Loucy (cell line): ENCODE data around the gene GNRH2.
"Not testable (repeated sequence)": the region's sequence is repeated elsewhere in the genome, so short reads cannot be mapped to it uniquely, and the experiment has no call there.

Source experiments
- H2AFZ ChIP-seq: fragments of 200-600 bp; sonication (generic); 2 replicates; pipeline ENCODE4 v1.6.0; 2016; ENCODE audit warnings: antibody characterized with exemption, mild to moderate bottlenecking, low read length, moderate library complexity
- H3F3A ChIP-seq: fragments of 200-600 bp; 2 replicates; pipeline ENCODE4 v1.6.0; 2016; ENCODE audit warnings: antibody characterized with exemption, low read depth, mild to moderate bottlenecking
- H3K27me3 ChIP-seq: fragments of 200-600 bp; sonication (generic); 2 replicates; pipeline ENCODE4 v1.6.1; 2014; ENCODE audit warnings: low read length, mild to moderate bottlenecking; ENCODE audit not compliant: insufficient read depth, poor library complexity, severe bottlenecking
- H3K36me3 ChIP-seq: fragments of 200-600 bp; sonication (generic); 2 replicates; pipeline ENCODE4 v1.6.1; 2016; ENCODE audit warnings: low read length; ENCODE audit not compliant: insufficient read depth
- H3K4me1 ChIP-seq: fragments of 200-600 bp; sonication (generic); 2 replicates; pipeline ENCODE4 v1.5.1; 2014; ENCODE audit warnings: low read length, mild to moderate bottlenecking; ENCODE audit not compliant: insufficient read depth, poor library complexity, severe bottlenecking
- H3K4me2 ChIP-seq: fragments of 200-600 bp; sonication (generic); 2 replicates; pipeline ENCODE4 v1.6.0; 2014; ENCODE audit warnings: antibody characterized with exemption, low read length, low read depth, mild to moderate bottlenecking; ENCODE audit not compliant: poor library complexity, severe bottlenecking
- H3K4me3 ChIP-seq: fragments of 200-600 bp; sonication (generic); 2 replicates; pipeline ENCODE4 v1.5.1; 2014; ENCODE audit warnings: low read length, mild to moderate bottlenecking, mixed read lengths; ENCODE audit not compliant: poor library complexity, severe bottlenecking
- H3K79me2 ChIP-seq: fragments of 200-600 bp; sonication (generic); 2 replicates; pipeline ENCODE4 v1.6.1; 2014; ENCODE audit warnings: low read length; ENCODE audit not compliant: insufficient read depth
- H3K9ac ChIP-seq: fragments of 200-600 bp; sonication (generic); 2 replicates; pipeline ENCODE4 v1.6.0; 2014; ENCODE audit warnings: mild to moderate bottlenecking, low read depth, low read length, moderate library complexity; ENCODE audit not compliant: poor library complexity, severe bottlenecking
- H3K9me2 ChIP-seq: fragments of 200-600 bp; sonication (generic); replicated peaks from 2 replicates; pipeline ENCODE4 v1.6.1; 2016; ENCODE audit warnings: low read depth, low read length, mixed read lengths
- H3K9me3 ChIP-seq: fragments of 200-600 bp; sonication (generic); 2 replicates; pipeline ENCODE4 v1.6.1; 2014; ENCODE audit warnings: mild to moderate bottlenecking, antibody characterized with exemption, low read length, low read depth; ENCODE audit not compliant: insufficient read depth
- H4K20me1 ChIP-seq: fragments of 200-600 bp; sonication (generic); 2 replicates; pipeline ENCODE4 v1.6.0; 2014; ENCODE audit warnings: antibody characterized with exemption, low read length, mild to moderate bottlenecking; ENCODE audit not compliant: insufficient read depth, poor library complexity, severe bottlenecking
- CTCF ChIP-seq: fragments of 200-600 bp; sonication (generic); conservative IDR thresholded peaks from 2 replicates; pipeline ENCODE4 v1.5.1; 2014; ENCODE audit warnings: mild to moderate bottlenecking, antibody characterized with exemption, low read length
- EZH2phosphoT487 ChIP-seq: fragments of 200-600 bp; IDR thresholded peaks from 2 replicates; pipeline ENCODE4 v1.6.1; 2018; ENCODE audit warnings: antibody characterized with exemption, mild to moderate bottlenecking, moderate library complexity, borderline replicate concordance

GNRH2 gene

DNA sequence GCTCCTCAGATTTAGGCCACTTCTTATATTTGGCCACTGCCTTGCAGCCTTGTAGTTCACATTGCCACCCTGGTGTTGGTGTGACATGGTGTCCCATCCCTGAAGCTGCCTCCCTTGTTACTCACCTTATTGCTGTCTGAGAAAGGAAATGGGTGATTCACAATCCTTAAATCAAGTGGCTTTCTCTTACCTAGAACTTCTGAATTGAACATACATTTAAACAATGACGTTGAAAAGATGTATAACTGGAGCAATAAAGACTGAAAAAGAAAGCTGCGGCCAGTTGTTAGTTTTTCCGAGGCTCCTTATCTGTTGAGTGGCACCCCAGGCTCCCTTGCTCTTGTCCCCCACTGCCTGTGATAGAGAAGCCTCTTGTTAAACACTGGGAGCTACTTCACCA, 28.8 kb upstream of the GNRH2 start:
- peaks cover 10% of the 10 kb centered on the region for H3K36me3 ChIP-seq

GRCh38 chr20:3015302-3015701, 28.1 kb upstream of the GNRH2 start:
- H3K9ac ChIP-seq, H3K9me2 ChIP-seq, H3K79me2 ChIP-seq, H3K27me3 ChIP-seq, H3K4me1 ChIP-seq, H3K36me3 ChIP-seq, H3K4me2 ChIP-seq, H3F3A ChIP-seq, H3K9me3 ChIP-seq, H3K4me3 ChIP-seq, H4K20me1 ChIP-seq, H2AFZ ChIP-seq: not testable (repeated sequence)

More for the DNA sequence above, 28.8 kb upstream of the GNRH2 start:
- Histone ChIP-seq H3K9me2 (no peaks in the 10 kb centered on the region), H3K9me3 (no peaks in the 10 kb centered on the region), H3K27me3 (no peaks in the 10 kb centered on the region), H3K9ac (no peak overlapping the region), H3F3A (no peaks in the 10 kb centered on the region), H2AFZ (no peak overlapping the region), H3K79me2 (no peaks in the 10 kb centered on the region), H3K4me2 (no peak overlapping the region), H4K20me1 (no peaks in the 10 kb centered on the region), H3K4me3 (no peak overlapping the region), H3K4me1 (no peaks in the 10 kb centered on the region)
- TF ChIP-seq EZH2phosphoT487 (no peak), CTCF (no peak)

DNA sequence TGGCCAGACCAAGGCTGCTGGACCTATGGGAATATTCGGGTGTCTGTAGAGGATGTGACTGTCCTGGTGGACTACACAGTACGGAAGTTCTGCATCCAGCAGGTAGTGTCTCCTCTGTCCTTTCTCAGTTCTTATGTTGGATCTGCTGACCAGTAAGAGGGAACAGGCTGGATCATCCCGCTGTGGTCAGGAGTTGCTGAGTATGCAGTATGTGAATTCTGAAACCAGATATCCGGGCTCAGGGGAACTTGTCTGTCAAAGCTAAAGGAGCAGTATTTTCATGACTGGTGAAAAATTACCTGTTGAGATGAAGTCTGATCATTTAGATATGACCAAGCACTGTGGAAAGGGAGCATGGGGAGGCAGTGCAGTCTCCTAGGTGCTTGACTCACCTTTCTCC, 22.1 kb upstream of the GNRH2 start:
- H3K9ac ChIP-seq, result no peak overlapping the region
- no peaks in the 10 kb centered on the region for H3K27me3 ChIP-seq
- no peaks in the 10 kb centered on the region for H3K9me3 ChIP-seq
- no peaks in the 10 kb centered on the region for H3K79me2 ChIP-seq
- no peaks in the 10 kb centered on the region for H3K4me1 ChIP-seq
- H4K20me1 ChIP-seq, result no peaks in the 10 kb centered on the region
- H3K4me3 ChIP-seq, result no peak overlapping the region
- no peak overlapping the region for H3K4me2 ChIP-seq
- no peaks in the 10 kb centered on the region for H3K9me2 ChIP-seq
- H3K36me3 ChIP-seq, result peaks cover 44% of the 10 kb centered on the region
- no peak overlapping the region for H2AFZ ChIP-seq
- H3F3A ChIP-seq, result no peaks in the 10 kb centered on the region
- TF ChIP-seq CTCF, result no peak
- no peak for TF ChIP-seq EZH2phosphoT487

- no peaks in the 10 kb centered on the region for H4K20me1 ChIP-seq
- H3K9ac ChIP-seq, result no peak overlapping the region
- H3K9me2 ChIP-seq, result no peaks in the 10 kb centered on the region
- H3K4me3 ChIP-seq, result no peak overlapping the region
- peaks cover 48% of the 10 kb centered on the region for H3K36me3 ChIP-seq
- H3K4me2 ChIP-seq, result no peak overlapping the region
- H2AFZ ChIP-seq, result no peak overlapping the region
- H3K4me1 ChIP-seq, result no peaks in the 10 kb centered on the region
- no peaks in the 10 kb centered on the region for H3K9me3 ChIP-seq
- H3F3A ChIP-seq, result no peaks in the 10 kb centered on the region
- TF ChIP-seq EZH2phosphoT487, result no peak
- TF ChIP-seq CTCF, result no peak
- H3K79me2 ChIP-seq, result no peaks in the 10 kb centered on the region
- no peaks in the 10 kb centered on the region for H3K27me3 ChIP-seq
Observed at GRCh38 chr20:3021777-3022176, 21.6 kb upstream of the GNRH2 start.

- not testable (repeated sequence) for H3K79me2 ChIP-seq
Observed at GRCh38 chr20:3022559-3023490, 20.6 kb upstream of the GNRH2 start.

More at GRCh38 chr20:3022559-3023490, 20.6 kb upstream of the GNRH2 start:
- H3K9me3 ChIP-seq, H3K4me2 ChIP-seq, H3K27me3 ChIP-seq, H2AFZ ChIP-seq, H3F3A ChIP-seq, H3K9me2 ChIP-seq, H3K9ac ChIP-seq, H3K4me3 ChIP-seq, H3K4me1 ChIP-seq, H4K20me1 ChIP-seq: not testable (repeated sequence)
- H3K36me3 ChIP-seq, result peaks cover 52% of the 10 kb centered on the region; the same call in 1 of the 2 replicates
